HG03175 (cell line): ENCODE results near the gene GSE1.
"Not testable (repeated sequence)": the region's sequence is repeated elsewhere in the genome, so short reads cannot be mapped to it uniquely, and the experiment has no call there.

Experiments
- ATAC-seq: cut with Tn5 transposase; IDR thresholded peaks from one replicate; pipeline ENCODE4 v1.9.1; 2021; ENCODE audit warnings: mild to moderate bottlenecking, moderate library complexity; ENCODE audit not compliant: unreplicated experiment

Gene GSE1

DNA sequence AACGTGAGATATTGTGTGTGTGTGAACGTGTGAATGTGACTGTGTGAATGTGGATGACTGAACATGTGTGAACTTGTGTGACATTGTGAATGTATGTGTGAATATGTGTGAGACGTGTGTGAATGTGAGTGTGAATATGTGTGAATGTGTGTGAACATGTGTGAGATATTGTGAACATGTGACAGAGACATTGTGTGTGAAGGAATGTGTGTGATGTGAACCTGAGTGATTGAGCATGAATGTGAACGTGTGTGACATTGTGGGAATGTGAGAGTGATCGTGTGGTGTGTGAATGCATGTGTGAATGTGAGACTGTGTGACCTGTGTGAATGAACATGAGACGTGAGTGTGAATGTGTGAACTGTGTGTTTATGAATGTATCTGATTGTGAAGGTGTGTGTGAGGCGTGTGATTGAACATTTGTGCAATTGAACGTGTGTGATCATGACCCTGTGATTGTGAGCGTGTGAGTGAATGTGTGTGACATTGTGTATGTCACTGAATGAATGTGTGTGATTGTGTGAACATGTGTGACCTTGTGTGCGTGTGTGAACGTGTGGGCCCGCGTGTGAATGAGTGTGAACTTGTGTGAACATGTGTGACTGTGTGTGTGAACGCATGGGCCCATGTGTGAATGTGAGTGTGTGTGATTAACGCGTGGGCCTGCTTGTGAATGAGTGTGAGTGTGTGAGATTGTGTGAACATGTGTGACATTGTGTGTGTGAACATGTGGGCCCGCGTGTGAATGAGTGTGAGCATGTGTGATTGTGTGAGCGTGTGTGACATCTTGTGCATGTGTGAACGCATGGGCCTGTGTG lies 23.2 kb upstream of the GSE1 start:
- no peak for ATAC-seq

DNA sequence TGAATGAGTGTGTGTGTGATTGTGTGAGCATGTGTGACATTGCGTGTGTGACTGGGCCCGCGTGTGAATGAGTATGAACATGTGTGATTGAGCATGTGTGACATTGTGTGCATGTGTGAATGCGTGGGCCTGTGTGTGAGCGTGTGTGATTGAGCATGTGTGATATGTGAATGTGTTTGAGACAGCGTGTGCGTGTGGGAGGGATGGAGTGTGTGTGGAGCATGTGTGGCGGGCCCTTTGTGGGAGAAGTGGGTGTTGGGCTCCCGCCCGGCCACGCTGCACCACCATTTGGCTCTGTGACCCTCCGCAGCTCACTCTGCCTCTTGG lies 22.7 kb upstream of the GSE1 start:
- ATAC-seq = no peak

DNA sequence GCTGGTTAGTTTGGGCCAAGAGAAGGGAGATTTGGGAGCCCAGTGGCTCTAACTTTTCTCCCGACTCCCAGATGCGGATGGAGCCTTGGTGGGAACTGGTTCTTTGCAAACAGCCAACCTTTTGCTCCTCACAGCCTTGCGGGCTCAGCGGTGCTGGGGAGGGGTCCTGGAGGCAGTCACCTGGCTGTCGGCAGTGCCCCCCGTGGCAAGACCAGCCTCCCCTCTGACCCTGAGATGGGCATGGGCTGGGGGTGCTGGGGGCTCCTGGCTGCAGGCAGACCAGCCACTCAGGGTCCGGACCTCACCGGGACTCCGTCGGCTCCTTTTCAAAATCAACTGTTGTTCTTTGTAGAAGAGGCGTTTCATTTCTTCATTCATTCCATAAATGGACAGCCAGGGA lies 21.7 kb upstream of the GSE1 start:
- ATAC-seq = no peak

DNA sequence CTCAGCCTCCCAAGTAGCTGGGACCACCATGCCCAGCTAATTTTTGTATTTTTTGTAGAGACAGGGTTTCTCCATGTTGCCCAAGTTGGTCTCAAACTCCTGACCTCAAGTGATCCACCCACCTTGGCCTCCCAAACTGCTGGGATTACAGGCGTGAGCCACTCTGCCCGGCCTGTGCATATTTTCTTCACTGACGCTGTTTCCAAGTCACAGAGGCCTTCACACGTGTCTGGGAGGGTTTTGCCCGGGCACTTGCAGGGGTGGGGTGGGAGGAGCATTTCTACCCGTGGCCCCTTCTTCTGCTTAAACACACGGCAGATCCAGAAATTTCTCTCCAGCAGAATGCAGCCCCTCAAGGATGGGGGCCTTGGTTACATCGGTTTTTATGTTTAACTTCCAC lies 20.8 kb upstream of the GSE1 start:
- ATAC-seq = not testable (repeated sequence)

DNA sequence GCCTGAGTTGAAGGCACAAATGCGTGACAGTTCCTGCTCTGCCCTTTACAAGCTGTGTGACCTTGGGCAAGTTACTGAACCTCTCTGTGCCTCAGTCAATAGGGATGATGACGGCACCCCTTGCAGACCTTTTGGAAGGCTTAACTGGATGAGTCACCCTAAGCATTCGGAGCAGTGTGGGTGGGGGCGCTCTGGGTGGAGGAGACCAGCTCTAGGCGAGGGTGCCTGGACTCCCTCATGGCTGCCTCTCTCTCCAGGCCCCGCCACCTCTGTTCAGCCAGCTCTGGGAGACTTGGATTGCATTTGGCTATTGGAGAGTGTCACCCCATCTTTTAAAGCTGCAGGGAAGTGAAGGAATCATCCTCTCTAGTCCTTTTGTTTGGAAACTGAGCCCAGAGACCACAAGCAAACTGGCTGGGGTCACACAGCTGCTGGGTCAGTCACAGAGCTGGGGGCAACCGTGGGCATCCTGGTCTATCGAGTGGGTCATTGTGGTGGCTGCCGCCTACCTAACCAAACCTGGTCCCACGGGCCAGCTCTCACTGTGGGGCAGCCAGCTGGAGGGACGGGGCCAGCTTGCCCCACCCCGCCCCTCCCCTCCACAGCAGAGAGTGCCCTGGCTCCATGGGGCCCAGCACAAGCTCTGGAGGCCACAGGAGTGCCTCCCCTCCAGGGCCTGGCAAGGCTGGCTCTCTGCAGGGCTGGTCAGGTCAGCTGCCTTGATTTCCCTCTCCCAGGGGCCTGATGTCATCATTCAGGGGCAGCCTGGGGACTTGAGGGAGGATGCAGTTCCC lies 20.2 kb upstream of the GSE1 start:
- no peak for ATAC-seq

DNA sequence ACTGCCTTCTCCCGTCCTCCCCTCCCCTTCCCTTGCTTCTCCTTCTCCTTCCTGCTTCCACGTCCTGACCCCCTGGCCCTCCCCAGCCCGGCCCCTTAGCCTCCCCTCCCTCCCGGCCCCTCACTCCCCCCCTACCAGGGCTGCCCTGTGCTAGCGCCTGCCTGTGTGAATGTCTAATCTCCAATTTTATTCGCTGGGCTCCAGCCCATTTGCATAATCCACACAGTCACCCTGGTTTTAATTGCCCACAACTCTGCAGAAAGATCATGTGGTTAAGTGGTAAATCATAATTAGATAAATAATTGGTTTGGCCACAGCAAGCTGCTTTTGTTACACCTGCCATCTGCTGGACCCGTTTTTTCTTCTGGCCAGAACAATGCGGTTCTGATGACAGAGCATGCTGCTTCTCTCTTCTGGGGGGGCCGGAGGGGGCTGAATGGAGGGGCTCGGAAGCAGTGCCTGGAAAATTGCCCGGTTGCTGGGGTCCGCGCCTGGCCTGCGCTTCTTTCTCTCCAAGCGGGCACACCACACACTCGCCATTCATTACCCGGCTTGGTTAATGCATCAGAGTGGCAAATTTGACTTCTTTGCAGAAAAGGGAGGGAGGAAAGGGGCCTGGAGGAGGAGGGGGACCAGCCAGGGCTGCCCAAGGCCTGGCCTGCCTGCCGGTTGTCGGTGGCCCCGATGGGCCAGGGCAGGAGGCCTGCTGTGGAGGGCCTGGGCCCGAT lies 19.5 kb upstream of the GSE1 start:
- no peak for ATAC-seq

DNA sequence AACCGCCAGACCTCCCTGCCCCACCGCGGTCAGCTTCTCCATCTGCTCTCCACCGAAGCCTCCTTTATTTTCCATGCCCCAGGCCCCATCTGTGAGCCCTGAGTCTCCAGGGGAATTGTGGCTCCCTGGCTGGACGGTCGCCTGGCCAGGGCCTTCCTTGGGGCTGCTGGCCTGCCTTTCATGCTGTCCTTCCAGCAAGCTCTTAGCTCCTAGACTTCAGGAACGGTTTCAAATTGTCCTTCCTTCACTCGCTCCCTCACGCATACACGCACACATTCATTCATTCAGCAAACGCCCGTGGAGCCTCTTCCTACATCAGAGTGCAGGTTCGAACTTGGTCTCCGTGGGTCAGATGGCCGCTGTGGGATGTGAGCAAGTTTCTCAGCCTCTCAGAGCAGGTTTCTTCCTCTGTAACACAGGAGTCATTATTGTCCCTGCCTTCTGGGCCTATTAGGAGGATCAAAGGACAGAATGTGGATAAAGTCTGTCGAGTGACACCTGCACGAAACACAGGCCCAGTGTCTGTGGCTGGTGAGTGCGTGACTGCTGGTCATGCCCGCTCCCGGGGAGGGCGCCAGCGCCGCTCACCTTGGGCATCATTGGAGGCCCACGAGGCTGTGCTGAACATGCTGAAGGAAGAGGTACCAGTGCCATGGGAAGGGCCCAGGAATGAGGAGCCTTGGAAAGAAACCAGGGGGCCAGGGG lies 18.7 kb upstream of the GSE1 start:
- no peak for ATAC-seq

DNA sequence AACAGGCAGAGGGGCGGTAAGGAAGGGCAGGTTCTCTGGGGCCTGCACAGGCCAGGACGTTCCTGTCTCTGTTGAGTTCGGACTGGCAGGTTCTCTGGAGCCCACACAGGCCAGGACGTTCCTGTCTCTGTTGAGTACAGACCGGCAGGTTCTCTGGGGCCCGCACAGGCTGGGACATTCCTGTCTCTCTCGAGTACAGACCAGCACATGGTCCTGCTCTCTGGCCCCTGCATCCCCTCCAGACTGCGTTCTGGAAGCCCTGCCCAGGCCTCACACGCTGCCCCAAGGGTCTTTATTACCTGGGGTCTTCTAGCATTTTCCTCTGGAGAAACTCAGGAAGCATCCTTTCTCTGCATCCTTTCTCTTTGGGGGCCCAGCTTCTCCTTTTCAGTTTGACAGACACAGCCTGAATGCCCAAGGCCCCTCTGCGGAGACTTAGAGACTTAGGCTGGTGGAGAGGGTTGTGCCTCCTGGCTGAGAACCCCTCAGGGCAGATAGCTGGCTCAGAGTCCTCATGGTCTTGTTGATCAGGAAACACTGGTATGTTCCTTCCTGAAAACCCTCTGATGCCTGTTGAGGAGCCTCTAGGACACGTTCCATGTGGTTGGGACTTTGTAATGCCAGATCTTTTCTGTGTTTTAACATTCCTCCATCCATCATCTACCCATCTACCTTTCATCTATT lies 18.0 kb upstream of the GSE1 start:
- no peak for ATAC-seq

DNA sequence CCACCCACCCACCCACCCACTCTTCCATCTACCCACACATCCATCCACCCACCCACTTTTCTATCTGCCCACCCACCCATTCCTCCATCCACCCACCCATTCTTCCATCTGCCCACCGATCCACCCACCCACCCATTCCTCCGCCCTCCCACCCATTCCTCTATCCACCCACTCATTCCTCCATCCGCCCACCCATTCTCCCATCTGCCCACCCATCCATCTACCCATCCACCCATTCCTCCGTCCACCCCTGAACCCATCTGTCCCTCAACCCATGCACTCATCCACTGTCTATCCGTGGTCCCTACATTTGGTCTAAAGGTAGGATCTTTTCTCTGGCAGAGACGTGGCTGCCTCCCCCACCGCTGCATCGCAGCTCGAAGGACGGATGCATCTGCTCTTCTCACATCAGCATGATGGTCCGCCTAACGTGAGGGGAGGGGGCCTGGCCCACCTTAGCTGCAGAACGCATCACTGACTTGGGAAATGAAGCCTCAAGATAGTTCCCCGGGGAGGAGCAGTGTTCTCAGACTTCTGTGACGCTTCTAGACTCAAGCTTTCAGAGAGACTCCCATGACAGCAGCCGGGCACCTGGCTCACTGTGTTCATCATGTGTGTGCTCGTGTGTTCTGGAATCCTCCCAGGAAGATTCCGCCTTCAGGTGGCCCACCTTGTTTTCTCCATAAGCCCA lies 17.2 kb upstream of the GSE1 start:
- no peak for ATAC-seq

DNA sequence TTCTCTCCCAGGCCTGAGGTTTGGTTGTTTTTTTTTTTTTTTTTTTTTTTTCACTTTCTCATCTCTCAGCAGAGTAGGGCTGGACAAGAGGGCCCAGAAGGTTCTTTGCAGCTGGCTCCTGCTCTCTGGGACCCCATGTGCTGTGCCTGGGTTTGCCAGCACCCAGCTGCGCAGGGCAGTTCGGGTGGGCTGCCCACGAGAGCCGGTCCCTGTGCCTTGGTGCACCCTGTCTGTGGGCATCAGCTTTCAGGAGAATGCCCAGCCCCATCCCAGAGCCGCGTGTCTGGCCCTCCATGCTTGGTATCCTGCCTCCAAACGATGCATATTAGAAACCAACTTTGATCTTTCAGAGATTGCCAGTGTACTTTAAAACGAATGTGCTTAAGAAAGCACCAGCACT lies 15.0 kb upstream of the GSE1 start:
- ATAC-seq = no peak

DNA sequence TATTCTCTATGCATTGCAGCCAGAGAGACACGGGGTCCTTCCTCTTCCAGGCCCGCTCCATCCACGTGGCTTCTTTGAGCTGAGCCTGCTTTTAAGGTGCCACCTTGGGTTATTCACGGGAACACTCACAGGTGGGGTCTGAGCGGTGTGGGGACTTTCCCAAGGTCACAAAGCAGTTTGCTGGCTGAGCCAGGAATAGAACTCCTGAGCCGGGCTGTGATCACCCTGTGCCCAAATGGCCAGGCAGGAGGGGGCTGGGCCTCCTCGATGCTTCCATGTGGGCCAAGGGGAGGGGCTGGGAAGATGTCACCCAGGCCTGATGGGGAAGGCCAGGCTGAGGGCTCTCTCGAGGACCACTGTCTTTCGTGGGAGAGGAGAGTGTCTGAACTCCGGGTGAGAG lies 13.0 kb upstream of the GSE1 start:
- no peak for ATAC-seq

DNA sequence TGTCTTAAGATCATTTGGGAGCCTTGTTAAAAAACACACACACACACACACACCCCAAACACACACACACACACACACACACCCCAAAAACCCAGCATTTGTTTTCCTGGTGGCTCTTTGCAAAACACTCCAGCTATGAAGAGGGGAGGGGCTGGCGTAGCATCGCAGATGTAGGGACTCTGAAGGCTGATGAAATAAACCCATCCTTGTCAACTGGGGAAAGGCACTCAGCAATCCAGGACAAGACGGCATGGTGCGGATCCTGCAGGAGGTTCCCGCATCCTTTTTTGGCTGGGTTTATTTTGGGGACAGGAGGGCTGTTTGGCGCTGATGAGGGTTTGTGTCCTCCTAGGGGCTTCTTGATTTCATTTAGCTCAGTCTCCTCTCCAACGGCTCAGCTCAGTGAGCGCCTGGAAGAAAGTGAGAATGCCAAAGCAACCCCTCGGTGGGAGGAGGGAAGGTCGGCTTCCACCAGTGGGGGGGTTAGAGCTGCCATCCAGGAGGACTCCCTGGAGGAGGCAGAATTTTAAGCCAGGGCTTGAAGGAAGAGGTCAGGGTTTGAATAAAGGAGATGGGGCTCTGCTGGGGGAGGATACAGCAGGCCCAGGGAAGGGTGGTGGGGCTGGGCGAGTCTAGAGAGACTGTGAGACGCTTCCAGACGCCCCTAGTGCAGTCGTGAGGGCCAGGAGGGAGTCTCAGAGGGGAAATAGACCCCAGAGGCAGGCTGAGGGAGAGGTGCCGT lies 12.4 kb upstream of the GSE1 start:
- no peak for ATAC-seq

DNA sequence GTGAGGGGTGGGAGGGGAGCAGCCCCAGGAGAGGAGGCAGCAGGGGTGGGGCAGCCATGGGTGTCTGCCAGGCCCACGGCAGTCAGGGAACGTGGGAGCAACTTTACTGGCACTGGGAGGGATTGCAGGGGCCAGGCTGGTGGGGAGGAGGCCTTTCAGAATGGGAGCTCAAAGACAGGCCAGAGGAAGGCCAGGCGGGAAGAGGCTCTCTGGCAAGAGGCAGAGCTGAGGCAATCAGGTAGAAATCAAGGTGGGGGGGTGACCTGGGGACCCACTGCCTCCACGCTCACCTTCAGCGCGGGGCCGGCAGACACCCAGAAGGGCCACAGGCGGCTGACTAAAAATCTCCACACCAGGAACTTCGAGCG lies 11.9 kb upstream of the GSE1 start:
- no peak for ATAC-seq

DNA sequence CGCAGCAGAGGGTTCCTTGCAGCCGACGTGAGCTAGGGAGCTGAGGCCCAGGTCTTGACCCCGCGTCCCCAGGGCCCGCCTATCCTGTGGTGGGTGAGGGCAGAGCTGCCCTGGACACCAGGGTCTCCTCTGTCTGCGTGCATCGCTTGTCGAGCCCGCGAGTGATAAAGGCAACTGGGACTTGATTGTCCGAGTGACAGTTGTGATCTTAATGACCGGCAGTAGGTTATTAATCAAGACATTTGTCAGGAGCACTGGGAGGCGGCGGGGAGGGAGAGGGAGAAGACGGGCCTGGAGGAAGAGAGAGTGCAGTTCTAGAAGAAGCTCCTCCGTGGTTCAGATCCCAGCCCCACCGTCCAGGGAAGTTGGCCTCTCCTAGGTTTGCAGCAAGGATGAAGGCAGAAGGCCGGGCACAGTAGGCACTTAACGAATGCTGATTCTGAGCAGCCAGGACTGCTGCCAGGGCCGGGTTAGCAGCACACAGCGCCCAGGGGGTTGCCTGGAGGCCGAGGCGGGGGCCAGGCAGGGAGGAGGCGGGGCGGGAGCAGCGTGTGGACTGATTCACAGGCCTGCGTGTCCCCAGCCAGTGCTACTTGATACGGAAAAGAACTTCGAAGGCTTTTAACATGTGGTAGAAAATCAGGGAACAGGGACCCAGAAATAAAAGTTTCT lies 11.3 kb upstream of the GSE1 start:
- no peak for ATAC-seq

DNA sequence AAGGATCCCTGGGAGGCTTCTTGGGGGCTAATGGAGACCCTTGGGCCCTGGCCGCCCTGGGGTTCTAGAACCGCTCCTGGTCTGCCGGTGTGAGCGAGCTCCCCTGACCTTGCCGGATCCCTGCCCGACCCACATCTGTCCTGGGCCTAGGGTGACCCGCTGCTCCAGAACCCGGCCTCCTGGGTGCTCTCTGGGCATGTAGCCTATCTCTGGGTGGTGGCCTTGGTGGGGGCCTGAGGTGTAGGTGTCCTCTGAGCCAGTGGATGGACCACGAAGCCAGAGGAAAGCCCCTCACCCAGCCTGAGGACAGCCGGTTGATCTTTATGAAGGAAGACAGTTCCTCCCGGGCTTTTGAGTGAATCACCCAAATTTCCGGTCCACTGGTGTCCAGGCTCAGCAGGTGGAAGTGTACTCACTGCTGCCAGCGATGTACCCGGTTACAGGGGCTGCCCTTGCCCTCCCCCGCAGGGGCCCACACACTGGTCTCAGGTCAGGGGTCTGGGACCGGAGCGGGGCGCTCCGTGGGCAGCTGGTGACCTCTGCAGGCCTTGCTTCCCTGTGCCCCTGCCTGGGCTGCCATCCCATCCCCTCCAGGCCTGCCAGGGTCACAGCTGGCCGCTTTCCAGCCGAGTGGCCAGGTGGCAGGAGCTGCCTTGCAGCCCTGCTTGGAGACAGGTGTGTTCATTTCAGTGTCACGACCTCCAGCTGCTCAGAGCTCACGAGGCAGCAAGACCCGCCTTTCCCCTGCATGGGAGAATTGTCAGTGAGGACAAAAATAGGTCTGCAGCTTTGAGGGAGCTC lies 10.5 kb upstream of the GSE1 start:
- no peak for ATAC-seq

DNA sequence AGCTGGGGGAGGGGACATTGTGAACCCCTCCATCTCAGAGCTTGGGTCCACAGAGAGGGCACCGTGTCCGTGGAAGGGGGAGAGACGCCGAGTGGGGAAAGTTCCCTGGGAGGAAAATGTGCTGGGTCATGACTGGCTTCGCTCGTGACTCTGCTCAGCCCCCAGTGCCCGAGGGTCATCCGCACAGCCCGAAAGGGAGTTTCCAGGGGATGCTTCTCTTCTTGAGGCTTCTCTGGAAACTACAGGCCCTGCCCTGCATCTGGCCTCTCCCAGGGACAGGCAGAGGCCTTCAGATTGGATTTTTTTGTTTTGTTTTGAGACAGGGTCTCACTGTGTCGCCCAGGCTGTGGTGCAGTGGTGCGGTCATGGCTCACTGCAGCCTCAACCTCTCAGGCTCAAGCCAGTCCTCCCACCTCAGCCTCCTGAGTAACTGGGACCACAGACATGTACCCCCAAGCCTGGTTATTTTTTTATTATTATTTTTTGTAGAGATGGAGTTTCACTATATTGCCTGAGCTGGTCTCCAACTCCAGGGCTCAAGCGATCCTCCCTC lies 9.8 kb upstream of the GSE1 start:
- ATAC-seq = no peak

DNA sequence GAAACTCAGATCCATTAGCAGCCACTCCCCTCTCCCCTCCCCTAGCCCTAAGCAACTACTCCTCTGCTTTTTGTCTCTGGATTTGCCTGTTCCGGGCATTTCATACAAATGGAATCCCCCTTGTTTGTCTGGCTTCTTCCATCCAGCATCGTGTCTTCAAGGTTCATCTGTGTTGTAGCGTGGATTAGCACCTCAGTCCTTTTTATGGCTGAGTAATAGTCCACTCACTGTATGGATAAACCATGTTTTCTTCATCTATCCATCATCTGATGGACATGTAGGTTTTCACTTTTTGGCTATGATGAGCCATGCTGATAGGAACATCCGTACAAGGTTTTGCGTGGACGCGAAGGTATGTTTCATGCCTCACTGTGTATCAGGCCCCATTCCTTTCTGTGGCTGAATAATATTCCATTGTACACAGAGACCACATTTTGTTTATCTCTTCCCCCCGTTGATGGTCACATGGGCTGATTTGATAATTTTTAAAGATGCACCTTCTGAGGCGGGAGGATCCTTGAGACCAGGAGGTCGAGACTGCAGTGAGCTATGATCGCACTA lies 8.9 kb upstream of the GSE1 start:
- no peak for ATAC-seq
